Chondrocyte (in vitro differentiated cells): ENCODE data around the gene SEMA6A. TPM values are rescaled to one million over a fixed set of nuclear protein-coding genes. Genes with fewer than 3 reads are reported as not detected.

Source experiments
- DNase-seq: peaks from one replicate; pipeline ENCODE4 v3.0.0; 2021; ENCODE audit warnings: mixed read lengths, low spot score
- H3K27ac Mint-ChIP-seq: one replicate; pipeline ENCODE4 v1.8.0; 2021; ENCODE audit warnings: mild to moderate bottlenecking, moderate library complexity, mixed read lengths; ENCODE audit not compliant: unreplicated experiment
- H3K27me3 Mint-ChIP-seq: 2 replicates; pipeline ENCODE4 v1.8.0; 2021; ENCODE audit warnings: low read depth, mixed read lengths
- H3K36me3 Mint-ChIP-seq: 2 replicates; pipeline ENCODE4 v1.8.0; 2021; ENCODE audit warnings: low read depth, mixed read lengths
- H3K4me1 Mint-ChIP-seq: 2 replicates; pipeline ENCODE4 v1.8.0; 2021; ENCODE audit warnings: low read depth, mild to moderate bottlenecking, mixed read lengths
- H3K4me3 Mint-ChIP-seq: one replicate; pipeline ENCODE4 v1.8.0; 2021; ENCODE audit warnings: mild to moderate bottlenecking, moderate library complexity, mixed read lengths; ENCODE audit not compliant: unreplicated experiment
- H3K9me3 Mint-ChIP-seq: 2 replicates; pipeline ENCODE4 v1.8.0; 2021; ENCODE audit warnings: low read depth, mixed read lengths
- total RNA-seq: library from RNA; stranded (reverse); gene quantifications from 3 replicates; pipeline ENCODE4 v1.2.1, GENCODE V29; 2021
- TF ChIP-seq, protein P1 (sequence below): fragments of 200-600 bp; sonication (generic); IDR thresholded peaks from 2 replicates; pipeline ENCODE4 v1.5.0; 2021; ENCODE audit warnings: antibody characterized with exemption, mild to moderate bottlenecking, moderate library complexity

The SEMA6A gene
- total RNA-seq, 1 donor from 2014 or later, result 3.9 TPM

DNA sequence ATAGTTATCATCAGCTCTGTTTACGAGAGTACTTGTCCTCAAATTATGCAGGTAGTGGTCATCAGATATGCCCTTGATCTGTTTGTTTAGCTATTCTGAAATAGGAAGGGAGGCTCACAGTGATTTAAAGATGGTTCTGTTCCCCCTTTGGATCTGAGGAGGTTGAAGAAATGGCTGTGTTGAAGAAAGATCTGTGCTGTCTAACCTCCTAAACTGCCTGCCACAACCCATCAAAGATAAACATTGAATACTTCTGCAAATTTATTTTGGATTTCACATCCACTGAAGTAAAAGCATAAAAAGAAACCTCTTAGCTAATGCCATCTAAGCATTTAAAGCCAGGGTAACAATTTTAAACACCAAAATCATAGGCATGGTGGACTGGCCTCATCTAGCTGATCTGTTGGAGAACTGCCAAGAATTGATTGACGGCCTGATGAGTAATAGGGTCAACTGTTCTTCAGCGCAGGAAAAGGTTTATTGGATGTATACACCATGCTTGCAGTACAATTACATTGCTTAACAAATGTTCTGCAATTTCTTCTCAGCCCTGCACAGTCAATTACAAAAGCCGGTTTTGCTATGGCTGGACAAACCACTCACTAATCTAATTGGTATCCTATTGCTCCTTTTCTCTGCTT, 97.6 kb downstream of the SEMA6A start:
- Mint-ChIP-seq H3K27me3 (no peaks in the 10 kb centered on the region), H3K9me3 (peaks cover 6% of the 10 kb centered on the region), H3K4me1 (no peaks in the 10 kb centered on the region), H3K4me3 (no peak overlapping the region), H3K27ac (no peak overlapping the region), H3K36me3 (peaks cover 17% of the 10 kb centered on the region)
- no peak for DNase-seq
- TF ChIP-seq, protein P1, sequence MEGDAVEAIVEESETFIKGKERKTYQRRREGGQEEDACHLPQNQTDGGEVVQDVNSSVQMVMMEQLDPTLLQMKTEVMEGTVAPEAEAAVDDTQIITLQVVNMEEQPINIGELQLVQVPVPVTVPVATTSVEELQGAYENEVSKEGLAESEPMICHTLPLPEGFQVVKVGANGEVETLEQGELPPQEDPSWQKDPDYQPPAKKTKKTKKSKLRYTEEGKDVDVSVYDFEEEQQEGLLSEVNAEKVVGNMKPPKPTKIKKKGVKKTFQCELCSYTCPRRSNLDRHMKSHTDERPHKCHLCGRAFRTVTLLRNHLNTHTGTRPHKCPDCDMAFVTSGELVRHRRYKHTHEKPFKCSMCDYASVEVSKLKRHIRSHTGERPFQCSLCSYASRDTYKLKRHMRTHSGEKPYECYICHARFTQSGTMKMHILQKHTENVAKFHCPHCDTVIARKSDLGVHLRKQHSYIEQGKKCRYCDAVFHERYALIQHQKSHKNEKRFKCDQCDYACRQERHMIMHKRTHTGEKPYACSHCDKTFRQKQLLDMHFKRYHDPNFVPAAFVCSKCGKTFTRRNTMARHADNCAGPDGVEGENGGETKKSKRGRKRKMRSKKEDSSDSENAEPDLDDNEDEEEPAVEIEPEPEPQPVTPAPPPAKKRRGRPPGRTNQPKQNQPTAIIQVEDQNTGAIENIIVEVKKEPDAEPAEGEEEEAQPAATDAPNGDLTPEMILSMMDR, result no peak

DNA sequence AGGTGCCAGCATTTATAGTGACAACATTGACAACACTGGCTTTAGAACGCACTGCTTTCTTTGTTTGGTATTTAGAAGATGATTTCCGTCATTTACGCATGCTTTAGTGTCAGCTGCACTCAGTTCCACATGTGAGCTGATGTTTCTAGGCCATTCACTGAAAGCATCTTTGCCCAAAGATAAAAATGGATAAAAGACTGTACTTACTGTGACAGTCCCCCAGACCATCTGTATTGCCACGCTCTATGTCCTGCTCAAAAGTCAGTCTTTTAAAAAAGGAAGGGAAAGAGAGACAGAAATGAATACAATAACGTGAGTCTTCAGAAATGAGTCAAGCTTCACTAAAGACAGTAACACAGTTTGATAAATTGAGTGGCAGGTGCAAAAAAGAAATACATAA, 99.3 kb downstream of the SEMA6A start:
- H3K27ac Mint-ChIP-seq, result no peak overlapping the region
- H3K27me3 Mint-ChIP-seq, result no peaks in the 10 kb centered on the region
- peaks cover 18% of the 10 kb centered on the region for H3K36me3 Mint-ChIP-seq
- H3K9me3 Mint-ChIP-seq, result peaks cover 6% of the 10 kb centered on the region
- H3K4me1 Mint-ChIP-seq, result no peaks in the 10 kb centered on the region
- DNase-seq, result no peak
- H3K4me3 Mint-ChIP-seq, result no peak overlapping the region
- TF ChIP-seq, protein P1, result no peak

DNA sequence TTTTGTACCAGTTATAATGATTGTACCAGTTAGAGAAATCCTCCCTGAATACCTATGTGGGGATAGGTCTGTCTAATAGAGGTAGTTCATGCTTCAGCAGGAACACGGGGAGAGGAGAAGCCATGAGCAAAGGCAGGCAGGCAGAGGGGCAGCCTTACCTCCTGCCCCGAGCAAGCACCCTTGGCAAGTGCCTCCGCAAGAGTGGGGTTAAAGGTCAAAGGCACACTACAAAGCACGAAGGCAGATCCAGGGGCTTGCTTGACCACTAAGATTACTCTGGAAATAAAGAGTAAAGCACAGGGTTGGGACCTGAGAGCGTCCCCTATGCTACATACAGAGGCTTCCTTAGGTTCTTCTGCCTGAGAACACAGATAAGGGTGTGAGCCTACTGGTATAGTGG, 100.9 kb downstream of the SEMA6A start:
- no peak for DNase-seq
- H3K4me3 Mint-ChIP-seq, result no peak overlapping the region
- H3K4me1 Mint-ChIP-seq, result no peaks in the 10 kb centered on the region
- peaks cover 12% of the 10 kb centered on the region for H3K9me3 Mint-ChIP-seq
- peaks cover 16% of the 10 kb centered on the region for H3K36me3 Mint-ChIP-seq
- TF ChIP-seq, protein P1, result no peak
- no peak overlapping the region for H3K27ac Mint-ChIP-seq
- no peaks in the 10 kb centered on the region for H3K27me3 Mint-ChIP-seq

DNA sequence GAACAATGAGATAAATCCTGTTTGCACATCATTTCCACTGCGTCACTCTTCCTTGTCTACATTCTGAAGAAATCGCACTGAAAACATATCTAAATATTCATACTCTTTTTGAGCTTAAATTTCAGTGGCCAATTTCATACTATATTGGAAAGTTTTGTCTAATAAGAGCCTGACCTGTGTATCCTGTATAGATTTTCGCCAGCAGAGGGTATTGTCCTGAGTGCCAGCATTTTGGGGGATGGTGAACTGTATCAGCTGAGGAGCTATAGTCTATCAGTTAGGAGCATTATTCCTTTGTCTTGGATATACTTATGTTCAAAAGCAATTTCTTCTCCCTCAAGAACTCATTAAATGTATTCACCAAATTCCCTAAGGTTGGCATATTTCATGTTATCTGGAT, 102.3 kb downstream of the SEMA6A start:
- TF ChIP-seq, protein P1, result no peak
- H3K4me1 Mint-ChIP-seq, result no peaks in the 10 kb centered on the region
- peaks cover 18% of the 10 kb centered on the region for H3K9me3 Mint-ChIP-seq
- H3K27me3 Mint-ChIP-seq, result no peaks in the 10 kb centered on the region
- DNase-seq, result no peak
- no peak overlapping the region for H3K27ac Mint-ChIP-seq
- H3K36me3 Mint-ChIP-seq, result peaks cover 8% of the 10 kb centered on the region
- no peak overlapping the region for H3K4me3 Mint-ChIP-seq

DNA sequence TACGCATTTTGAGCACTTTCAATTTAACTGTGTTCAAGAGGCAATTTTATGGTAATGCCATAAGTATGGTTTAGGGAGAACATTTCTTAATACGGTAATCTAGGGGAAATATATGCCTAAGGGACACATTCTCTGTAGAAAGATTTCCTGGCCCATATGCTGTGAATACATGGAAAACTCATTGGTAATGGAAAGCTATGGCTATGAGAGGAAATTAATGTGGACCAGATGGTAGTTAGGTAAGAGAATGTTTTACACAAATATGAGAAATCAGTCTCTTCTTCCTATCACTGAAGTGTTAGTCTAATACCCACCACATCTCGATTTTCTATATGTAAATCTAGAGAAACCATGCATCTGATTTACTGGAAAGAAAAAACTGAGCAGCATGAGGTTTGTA, 105.0 kb downstream of the SEMA6A start:
- peaks cover 2% of the 10 kb centered on the region for H3K36me3 Mint-ChIP-seq
- peaks cover 12% of the 10 kb centered on the region for H3K9me3 Mint-ChIP-seq
- TF ChIP-seq, protein P1, result no peak
- H3K27me3 Mint-ChIP-seq, result no peaks in the 10 kb centered on the region
- no peak overlapping the region for H3K4me3 Mint-ChIP-seq
- H3K27ac Mint-ChIP-seq, result no peak overlapping the region
- H3K4me1 Mint-ChIP-seq, result no peaks in the 10 kb centered on the region
- DNase-seq, result no peak
